SKM-1 (cell line): ENCODE data around the gene PPP1R3G.
"Not testable (repeated sequence)": the region's sequence is repeated elsewhere in the genome, so short reads cannot be mapped to it uniquely, and the experiment has no call there.

Experiments
- DNase-seq: peaks from one replicate; lab custom pipeline; 2025; ENCODE audit not compliant: unreplicated experiment; lab: John Stamatoyannopoulos, UW

PPP1R3G gene

GRCh38 chr6:5084781-5085647 is at the start of gene PPP1R3G:
Gene PPP1R3G, plus strand, starts transcription at chr6:5085341. Its CDS starts 145 bp downstream, at chr6:5085486.
- no peak for DNase-seq

- DNase-seq = no peak
Observed at GRCh38 chr6:5036269-5036668, 48.9 kb upstream of the PPP1R3G start.

- no peak for DNase-seq
Observed at GRCh38 chr6:5041955-5042354, 43.2 kb upstream of the PPP1R3G start.

GRCh38 chr6:5042436-5042835 is 42.7 kb upstream of the PPP1R3G start:
- DNase-seq = no peak

DNA sequence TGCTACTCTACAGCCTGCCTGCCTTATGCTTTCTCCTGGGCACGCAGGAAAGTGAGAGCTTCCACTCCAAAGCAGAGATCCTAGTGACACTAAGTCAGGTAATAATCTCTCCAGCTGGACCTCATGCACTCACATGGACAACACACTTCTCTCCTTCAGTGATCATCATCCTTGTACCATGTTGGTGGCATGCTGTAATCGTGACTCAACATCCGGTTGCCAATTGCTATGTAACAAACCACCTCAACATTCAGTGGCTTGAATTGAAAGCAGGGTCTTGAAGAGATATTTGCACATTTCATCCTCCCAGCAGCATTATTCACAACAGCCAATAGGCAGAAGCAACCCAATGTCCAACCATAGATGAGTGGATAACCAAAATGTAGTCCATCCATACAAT is 40.3 kb upstream of the PPP1R3G start:
- DNase-seq = no peak

DNA sequence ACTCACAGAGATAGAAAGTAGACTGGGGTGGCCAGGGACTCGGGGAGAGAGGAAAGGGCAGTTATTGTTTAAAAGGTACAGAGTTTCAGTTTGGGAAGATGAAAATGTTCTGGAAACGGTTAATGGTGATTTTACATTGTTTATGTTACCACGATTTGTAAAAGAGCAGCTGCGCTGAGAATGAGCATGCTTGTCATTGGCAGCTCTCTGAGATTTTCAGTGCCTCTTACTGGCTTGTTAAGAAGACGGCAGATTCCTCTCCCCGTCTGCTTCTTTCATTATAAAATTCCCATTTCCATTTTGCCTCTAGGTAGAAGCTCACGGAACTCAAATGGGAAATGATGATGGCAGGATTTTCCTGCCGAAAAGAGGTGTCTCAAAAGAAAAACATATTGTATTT is 39.7 kb upstream of the PPP1R3G start:
- no peak for DNase-seq

- DNase-seq = no peak
Observed at GRCh38 chr6:5046430-5046829, 38.7 kb upstream of the PPP1R3G start.

GRCh38 chr6:5050009-5050408 is 35.1 kb upstream of the PPP1R3G start:
- peak; percentile 42 for DNase-seq

DNA sequence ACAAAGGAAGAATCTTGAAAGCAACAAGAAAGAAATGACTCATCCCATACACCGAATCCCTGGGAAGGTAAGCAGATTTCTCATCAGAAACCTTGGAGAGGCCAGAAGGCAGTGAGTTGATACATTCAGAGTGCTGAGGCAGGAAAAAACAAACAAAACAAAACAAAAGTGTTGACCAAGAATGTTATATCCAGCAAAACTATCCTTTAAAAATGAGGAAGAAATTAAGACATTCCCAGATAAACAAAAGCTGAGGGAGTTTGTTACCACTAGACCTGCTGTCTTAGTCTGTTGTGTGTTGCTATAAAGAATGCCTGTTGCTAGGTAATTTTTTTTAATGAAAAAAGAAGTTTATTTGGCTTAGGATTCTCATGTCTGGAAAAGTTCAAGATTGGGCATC is 33.7 kb upstream of the PPP1R3G start:
- no peak for DNase-seq

- DNase-seq = no peak
Observed at GRCh38 chr6:5053038-5053437, 32.1 kb upstream of the PPP1R3G start.

DNA sequence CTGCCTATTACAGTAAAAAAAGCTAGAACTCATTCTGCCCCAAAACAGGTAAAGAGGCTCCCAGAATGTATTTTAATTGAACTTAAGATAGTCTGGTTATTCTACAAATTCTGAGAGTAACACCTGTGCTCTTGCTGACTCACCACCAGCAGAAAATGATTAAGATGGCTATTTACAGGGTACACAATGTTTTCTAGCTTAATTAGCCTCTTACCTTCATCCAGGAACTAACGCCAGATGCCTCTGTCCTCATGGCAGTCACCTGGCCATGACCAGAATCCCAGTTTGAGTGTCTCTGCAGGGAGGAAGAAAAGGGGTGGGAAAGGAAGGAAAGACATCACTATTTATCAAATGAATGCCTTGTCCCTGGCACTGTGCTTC is 31.3 kb upstream of the PPP1R3G start:
- DNase-seq = no peak

- DNase-seq = no peak
Observed at GRCh38 chr6:5054245-5054873, 30.8 kb upstream of the PPP1R3G start.

DNA sequence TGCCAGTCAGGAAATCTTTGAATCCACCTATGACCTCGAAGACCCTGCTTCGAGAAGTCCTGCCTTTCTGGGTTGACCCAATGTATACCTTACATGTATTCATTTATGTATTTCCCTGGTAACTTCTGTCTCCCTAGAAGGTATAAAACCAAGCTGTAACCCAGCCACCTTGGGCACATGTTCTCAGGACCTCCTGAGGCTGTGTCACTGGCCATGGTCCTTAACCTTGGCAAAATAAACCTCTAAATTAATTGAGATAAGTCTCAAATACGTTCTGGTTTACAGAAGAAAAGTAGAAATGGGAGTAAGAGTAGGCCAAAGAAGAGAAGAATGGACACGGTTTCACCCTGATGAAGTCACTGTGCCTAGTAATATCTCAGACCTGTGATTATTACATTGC is 30.0 kb upstream of the PPP1R3G start:
- DNase-seq = no peak

GRCh38 chr6:5058254-5058653 is 26.9 kb upstream of the PPP1R3G start:
- no peak for DNase-seq

DNA sequence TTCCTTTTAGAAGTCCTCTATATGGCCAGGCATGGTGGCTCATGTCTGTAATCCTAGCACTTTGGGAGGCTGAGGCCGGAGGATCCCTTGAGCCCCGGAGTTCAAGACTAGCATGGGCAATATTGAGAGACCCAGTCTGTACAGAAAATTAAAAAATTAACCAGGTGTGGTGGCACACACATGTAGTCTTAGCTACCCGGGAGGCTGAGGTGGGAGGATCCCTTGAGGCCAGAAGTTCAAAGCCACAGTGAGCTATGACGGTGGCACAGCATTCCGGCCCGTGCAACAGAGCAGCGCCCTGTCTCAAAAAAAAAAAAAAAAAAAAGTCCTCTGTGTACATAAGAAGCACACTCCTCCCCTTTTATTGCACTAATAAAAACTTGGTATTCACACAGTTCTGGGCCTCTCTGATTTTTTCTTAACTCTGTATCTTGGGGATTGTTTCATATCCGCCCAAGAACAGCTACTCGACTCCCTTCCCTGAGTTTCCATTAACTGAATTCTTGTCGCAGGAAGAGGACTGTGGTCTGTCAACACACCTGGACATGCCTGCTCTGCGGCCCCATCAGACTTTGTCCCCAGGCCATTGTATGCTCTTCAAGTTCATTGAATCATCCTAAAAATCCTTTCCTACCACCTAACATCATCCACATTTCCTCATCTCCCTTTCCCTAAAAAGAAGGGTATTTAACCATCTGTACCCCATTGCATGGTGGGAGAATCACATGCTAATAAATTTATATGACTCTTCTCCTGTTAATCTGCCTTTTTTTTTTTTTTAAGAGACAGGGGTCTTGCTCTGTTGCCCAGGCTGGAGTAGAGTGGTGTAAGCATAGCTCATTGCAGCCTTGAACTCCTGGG is 25.9 kb upstream of the PPP1R3G start:
- no peak for DNase-seq

- not testable (repeated sequence) for DNase-seq
Observed at GRCh38 chr6:5060439-5060838, 24.7 kb upstream of the PPP1R3G start.

DNA sequence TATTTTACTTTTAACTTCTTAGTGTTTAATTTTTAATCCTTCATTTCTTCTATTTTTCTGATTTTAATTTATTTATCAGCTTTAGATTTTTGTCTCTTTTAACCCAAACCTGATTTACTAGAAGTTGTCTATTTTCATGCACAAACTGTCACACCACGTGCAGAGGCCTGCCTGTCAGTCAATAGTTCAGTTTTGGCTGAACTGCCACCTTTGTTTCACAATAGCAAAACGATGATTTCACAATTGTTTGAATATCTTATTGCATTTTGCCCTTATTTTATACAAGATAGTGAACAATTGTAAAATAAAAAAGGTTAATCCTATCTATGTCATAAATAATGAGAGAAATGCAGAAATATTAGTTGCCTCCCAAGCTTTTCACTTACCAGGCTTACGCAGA is 24.0 kb upstream of the PPP1R3G start:
- no peak for DNase-seq

GRCh38 chr6:5063617-5064016 is 21.5 kb upstream of the PPP1R3G start:
- no peak for DNase-seq

DNA sequence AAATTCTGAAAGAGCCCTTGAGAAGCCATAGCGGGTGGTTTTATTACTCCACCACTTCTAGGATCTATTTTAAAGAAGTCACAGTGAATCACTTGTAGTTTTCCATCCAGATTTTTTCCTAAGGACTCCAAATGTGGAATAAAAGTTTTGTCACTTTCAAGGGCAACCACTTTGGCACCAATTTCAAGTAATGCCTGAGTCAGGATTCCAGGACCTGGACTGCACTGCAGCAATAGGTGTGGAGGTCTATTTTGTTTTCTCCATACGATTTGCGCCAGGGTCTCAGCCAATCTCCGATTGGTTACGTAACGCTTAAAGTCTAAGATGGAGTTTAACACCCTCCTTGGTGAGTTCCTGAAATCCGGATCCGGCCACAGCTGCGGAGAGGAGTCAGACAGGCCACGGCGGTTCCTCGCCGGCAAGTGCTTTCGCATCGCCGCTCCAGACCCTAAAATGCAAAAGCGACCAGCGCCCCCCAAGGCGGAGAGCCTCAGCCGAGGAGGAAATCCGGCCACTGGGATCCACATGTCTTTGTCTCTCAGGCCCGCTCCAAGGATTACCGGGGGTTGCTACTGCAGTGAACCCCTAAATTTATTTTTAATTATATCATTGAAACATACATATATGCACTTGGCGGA is 18.6 kb upstream of the PPP1R3G start:
- no peak for DNase-seq

DNA sequence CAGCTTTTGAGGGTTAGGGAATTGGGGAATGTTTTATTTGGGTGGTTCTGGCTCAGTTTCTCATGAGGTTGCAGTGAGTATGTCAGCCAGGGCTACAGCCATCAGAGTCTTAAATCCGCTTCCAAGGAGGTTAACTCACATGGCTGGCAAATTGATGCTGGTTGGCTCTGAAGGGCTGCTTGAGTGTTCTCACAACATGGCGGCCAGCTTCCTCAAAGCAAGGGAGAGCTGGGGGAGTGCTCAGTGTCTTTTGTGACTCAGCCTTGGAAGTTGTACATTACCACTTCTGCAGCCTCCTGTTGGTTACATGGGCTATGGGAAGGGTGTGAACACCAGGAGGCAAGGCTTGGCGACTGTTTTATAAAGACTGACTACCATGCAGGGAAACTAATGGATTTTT is 17.8 kb upstream of the PPP1R3G start:
- no peak for DNase-seq

DNA sequence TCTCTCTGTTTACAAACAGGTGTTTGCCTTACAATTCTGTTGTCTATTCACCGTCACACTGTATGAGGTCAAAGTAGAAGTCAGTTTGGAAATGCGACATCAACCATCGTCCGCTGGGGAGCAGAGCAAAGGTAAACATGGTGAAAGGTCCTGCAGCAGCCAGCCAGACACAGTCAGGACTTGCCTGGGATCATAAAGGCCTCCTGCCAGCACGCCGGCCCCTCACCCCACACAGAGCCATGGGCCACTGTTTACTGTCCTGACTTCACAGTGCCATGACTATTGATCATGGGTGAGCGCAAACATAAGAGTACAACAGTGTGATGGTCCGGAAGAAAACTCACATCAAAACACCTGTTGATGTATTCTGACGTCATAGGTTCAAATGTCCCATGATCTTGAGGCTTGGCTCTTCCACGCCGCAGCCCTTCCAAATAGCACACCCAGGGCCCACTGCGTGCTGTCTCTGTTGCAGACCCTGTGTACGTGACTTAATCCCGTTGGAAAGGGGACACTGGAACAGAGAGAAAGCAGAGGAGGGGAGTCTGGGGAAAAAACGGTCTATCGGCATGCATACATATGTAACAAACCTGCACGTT is 16.9 kb upstream of the PPP1R3G start:
- no peak for DNase-seq
